ENCODE measurements around the gene GLRX.
"Not testable (repeated sequence)": the region's sequence is repeated elsewhere in the genome, so short reads cannot be mapped to it uniquely, and the experiment has no call there.

GLRX gene

DNA sequence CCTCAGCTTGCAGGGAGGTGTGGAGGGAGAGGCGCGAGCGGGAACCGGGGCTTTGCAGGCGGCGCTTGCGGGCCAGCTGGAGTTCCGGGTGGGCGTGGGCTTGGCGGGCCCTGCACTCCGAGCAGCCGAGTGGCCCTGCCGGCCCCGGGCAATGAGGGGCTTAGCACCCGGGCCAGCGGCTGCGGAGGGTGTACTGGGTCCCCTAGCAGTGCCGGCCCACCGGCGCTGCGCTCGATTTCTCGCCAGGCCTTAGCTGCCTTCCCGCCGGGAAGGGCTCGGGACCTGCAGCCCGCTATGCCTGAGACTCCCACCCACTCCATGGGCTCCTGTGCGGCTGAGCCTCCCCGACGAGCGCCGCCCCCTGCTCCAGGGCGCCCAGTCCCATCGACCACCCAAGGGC is 28.6 kb upstream of the GLRX start:
- not testable (repeated sequence) for DNase-seq

GRCh38 chr5:95850391-95850894 is 27.9 kb upstream of the GLRX start:
- DNase-seq = no peak

DNA sequence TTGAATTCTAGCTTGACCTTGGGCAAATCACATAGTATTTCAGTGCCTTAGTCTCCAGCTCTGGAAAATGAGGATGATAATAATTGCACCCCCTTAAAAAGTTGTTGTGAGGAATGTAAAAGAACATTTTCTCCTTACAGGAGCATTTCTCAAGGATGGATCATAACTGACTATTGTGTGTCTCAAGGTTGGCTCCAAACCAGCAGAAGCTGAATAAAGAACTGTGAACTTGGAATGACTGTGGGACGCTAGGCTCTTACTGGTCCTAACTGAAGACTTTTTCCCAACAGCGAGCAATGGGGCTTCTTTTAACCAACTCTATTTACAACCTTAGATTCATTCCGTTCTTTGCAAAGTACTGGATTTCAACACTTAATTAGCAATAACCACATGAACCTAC is 26.2 kb upstream of the GLRX start:
- DNase-seq = no peak

GRCh38 chr5:95847261-95847592 is 24.7 kb upstream of the GLRX start:
- DNase-seq = no peak

GRCh38 chr5:95846554-95847260 is 24.2 kb upstream of the GLRX start:
- DNase-seq = peak; percentile 81 to 90

- DNase-seq = no peak
Observed at GRCh38 chr5:95845391-95845790, 22.9 kb upstream of the GLRX start.

DNA sequence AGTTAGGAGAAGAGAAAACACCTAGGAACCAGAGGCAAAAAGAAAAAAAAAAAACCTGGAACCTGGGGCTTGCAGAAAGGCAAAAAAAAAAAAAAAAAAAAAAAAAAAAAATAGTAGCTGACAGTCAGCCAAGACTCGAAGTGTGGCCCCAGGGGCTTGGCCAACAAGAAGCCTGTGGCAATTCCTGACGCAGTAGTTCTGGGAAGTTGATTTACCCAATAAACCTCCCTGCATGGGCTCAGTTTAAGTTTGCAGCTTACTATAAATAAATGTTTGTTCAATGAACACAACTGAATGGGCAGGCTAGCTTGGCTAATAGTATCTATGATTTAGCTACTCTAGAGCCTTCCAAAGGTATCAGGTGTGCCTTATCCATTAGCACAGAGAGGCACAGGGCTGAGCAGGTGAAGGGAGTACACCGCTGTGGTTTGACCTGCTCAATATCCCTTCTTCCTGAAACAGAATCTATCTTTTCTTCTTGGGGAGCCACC is 21.3 kb upstream of the GLRX start:
- peak in 1 of 2 experiments; percentile 20 for DNase-seq

DNA sequence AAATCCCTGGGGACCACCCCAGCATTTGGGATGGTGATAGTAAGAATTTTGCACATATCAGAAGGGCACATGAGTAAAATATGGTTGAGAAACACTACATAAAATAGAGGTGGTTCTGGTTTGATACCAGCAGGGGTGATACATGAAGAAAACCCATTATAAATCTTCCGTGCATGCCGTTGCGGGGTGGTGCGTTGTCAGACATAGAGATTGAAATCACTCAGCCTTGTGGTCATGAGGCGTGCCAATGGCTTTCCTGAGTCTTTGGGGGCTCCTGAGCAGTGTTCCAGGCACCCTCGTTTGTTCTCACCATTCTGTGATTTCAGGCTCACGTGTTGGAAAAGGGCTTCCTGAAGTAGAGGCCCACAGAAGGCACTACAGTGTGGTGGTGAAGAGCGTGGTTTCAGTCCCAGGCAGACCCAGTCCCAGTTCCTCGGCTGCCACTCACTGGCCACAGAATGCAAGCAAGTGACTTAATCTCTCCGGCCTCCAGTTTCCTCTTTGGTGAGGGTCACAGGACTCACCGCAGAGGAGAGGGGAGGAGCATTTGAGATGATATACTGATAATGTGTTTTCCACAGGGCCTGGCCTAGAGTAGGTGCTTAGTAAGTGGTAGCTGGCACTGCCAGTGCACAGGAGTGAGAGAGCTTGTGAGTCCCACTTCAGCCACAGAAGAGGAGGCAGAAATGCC is 20.5 kb upstream of the GLRX start:
- DNase-seq = peak; percentile 93 to 96

DNA sequence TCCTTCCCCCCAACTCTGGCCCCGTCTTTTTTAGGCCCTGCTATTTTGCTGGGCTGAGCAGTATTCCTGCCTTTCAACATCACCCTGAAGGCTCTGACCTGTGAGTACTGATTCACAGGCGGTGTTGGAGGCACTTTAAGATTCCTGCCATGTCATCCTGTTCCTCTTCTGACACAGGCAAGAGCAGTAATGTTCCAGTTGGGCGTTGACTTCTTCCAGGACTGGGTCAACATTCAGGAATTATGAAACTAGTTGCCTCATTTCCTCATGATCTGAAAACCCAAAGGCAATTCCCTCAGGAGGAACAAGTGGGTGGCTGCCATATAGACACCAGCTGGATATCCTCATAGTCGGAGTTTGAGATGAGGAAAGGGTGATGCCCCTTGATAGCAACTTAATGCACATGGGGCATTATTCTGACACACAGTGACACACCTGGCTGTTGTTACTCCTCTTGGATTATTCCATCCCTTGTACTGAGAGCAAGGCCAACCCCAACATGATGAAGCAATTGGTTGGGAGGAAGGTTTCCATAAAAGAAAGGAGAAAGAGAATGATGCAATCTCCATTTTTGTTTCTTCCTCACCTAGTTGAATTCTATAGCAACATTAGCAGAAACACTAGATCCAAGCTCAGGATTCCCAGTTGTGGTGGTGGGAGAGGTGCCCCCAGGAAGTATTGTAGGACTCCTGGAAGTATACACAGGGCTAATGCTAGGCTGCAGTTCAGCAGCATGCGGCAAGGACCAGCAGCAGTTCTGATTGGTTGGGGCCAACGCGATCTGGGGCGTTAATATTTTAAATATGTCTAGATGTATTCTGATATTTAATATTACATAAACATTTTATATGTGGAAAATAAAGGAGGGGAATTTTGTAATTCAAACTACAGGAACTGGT is 19.6 kb upstream of the GLRX start:
- no peak for DNase-seq

GRCh38 chr5:95840956-95841705 is 18.6 kb upstream of the GLRX start:
- no peak for DNase-seq

DNA sequence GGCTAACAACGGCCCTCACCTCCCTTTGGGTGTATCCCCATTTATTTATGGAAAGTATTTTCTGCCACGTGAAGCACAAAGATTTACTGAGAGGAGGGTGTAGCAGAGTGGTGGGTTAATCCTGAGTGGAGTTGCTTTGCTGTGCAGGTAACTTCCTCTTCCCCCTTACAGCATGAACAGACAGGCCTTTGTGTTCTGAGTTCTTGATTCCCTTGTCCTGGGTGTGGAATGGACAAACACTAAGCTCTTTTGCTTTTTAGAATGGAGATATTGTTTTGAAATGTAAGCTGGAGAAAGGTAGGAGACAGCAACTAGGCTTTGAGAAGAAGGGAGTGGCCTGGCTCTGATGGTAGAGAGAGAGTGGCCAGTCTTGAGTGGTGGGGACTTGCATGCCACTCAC is 17.1 kb upstream of the GLRX start:
- no peak for DNase-seq

GRCh38 chr5:95838556-95838955 is 16.0 kb upstream of the GLRX start:
- DNase-seq = no peak

GRCh38 chr5:95838001-95838520 is 15.5 kb upstream of the GLRX start:
- DNase-seq = no peak

GRCh38 chr5:95837492-95837891 is 15.0 kb upstream of the GLRX start:
- DNase-seq = no peak

DNA sequence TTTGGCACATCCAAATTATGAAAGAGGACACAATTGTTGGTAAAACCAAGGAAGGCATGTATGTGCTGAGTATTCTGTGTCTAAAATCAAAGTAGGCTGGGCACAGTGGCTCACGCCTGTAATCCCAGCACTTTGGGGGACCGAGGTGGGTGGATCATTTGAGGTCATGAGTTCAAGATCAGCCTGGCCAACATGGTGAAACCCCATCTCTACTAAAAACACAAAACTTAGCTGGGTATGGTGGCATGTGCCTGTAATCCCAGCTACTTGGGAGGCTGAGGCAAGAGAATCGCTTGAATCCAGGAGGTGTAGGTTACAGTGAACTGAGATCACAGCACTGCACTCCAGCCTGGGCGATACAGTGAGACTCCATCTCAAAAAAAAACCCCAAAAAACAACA is 14.4 kb upstream of the GLRX start:
- DNase-seq = not testable (repeated sequence)

GRCh38 chr5:95836544-95836943 is 14.0 kb upstream of the GLRX start:
- DNase-seq = no peak

DNA sequence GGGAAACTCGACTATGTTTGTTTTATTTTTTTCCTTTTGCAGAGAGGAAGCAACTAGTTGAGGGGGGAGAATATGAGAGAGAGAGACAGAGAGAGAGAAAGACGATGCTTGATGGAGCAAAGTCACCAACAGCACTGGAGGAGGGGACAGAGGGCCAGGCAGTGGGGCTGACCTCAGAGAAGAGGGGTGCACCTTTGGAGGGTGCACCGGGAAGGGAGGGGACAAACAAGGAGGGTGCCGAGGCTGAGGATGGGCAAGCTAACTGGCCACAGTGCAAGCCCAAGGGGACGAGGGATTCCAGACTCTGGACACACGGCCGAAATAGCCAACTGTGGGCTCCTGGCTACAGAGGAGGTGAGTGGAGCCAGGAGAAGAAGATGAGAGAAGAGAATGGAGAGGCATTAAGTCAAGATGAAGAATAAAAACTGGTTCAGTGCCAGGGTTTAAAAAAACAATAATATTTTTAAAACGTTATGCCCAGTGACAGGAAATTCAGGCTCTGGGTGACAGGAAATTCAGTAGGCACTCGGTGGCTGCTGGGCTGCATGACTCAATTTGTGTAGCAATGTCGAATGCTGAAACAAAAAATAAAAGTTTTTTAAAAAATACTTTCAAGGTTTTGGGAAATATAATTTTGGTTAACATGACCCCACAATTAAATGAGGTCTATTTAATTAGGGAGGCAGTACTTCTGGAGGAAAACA is 13.3 kb upstream of the GLRX start:
- peak; percentile 21 to 25 for DNase-seq

- no peak for DNase-seq
Observed at GRCh38 chr5:95832664-95833063, 10.1 kb upstream of the GLRX start.

DNA sequence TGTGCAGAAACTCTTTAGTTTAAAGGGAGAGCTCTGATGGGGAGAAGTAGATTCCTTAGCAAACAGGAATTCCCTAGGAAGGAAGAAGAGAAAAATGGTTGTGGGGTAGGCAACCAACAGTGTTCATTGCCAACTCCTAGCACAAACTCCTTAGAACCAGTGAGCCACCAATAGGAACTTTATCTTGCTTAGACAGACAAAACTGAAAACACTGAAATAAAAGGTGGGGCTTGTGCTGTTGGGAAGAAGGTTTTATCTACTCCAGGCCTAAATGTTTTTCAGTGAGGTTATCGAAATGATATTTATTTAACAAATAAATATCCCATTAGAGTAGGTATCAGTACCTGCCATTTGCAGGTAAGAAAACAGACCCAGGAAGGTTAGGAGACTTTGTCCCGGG is 7.7 kb upstream of the GLRX start:
- DNase-seq = no peak

DNA sequence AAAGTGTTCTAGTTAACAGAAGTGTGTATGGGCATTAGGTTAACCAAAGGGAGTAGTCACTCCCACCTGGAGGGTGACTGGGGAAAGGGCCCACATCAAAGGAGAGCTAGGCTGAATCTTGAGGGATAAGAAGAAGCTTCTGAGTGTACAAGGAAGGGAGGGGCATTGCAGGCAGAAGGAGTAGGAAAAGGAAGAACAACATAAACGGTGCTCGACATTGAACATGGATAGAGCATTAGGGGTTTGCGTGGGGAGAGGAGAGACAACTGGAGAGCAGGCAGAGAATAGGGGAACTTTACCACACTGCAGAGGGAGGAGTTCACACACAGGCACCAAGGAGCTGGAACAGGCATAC is 5.3 kb upstream of the GLRX start:
- DNase-seq = peak; percentile 36 to 52

DNA sequence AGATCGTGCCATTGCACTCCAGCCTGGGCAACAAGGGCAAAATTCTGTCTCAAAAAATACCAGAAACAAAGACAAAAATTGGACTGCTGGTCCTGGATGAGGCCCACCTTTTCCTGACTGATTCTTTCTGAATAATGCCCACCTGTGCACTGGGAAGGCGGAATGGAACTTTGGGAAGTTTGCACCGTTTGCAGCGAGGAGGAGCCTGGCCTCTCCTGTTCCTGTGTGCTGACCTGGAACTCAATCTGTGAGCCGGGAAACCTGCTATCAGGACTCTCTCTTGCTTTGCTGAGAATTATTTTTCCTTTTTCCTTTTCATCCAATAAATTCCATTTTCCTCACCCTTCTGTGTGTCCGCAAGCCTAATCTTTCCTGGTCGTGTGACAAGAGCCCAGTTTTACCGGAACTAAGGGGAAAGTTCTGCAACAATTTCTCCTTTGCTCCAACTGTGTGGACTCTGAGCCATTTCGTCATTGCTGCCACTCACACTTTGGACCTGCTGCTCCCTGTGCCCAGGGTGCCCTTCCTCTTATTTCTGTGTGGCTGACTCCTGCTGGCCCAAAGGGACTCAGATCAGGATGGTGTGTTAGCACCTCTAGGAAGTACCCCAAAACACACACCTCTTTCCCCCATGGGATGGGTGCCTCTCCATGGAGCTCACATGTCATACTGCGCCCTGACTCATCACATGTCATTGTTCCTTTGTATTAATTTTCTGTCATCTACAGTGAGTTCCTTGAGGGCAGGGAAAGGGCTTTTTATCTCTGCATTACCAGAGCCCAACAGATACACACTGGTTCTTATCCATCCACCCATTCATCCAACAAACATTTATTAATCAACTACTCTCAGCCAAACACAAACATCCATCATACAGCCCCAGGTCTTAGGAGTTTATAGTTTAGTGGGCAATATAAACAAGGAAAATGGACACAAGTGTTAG is 4.7 kb upstream of the GLRX start:
- DNase-seq = no peak
